ENCODE measurements around the gene UPK3A. TPM values are rescaled to one million over a fixed set of nuclear protein-coding genes. Genes with fewer than 3 reads are reported as not detected.
"Not testable (repeated sequence)": the region's sequence is repeated elsewhere in the genome, so short reads cannot be mapped to it uniquely, and the experiment has no call there.

Gene UPK3A
- total RNA-seq, 1 donor from 2014 or later: 0.87 TPM

DNA sequence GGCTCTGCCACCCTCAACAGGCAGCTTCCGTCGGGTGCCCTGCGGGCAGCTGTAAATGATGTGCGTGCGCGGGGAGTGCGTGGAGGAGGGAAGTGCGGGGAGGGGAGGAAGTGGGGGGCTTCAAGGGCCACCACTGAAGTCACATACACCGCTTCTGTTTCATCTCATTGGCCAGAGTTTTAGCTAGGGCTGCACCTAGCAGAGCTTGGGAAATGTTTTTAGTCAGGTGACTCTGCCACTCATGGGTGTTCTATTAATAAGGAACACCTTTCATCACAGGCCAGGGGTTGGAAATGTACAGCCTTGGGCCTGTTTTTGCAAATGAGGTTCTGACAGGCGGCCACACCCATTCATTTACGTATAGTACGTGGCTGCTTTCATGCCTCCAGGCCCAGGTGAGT lies 39.6 kb downstream of the UPK3A start:
- Mint-ChIP-seq H3K36me3 (peaks cover 33% of the 10 kb centered on the region), H3K27me3 (ENCODE audit: low read depth) (no peaks in the 10 kb centered on the region), H3K4me1 (peaks cover 6% of the 10 kb centered on the region)

DNA sequence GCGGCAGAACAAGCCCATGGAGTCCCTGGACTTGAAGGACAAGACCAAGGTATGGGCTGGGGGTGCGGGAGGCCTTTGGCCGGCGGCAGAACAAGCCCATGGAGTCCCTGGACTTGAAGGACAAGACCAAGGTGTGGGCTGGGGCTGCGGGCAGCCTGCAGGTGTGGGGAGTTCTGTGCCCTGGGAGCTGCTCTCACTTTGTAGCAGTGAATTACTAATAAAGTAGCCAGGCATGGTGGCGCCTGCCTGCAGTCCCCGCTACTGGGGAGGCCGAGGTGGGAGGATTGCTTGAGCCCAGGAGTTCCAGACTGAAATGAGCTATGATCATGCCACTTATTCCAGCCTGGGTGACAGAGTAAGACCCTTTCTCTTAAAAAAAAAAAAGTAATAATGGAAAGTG lies 43.5 kb downstream of the UPK3A start:
- not testable (repeated sequence) for H3K4me3 Mint-ChIP-seq; DNase-seq (ENCODE audit: low spot score in 2 of 2, unreplicated experiment in 2 of 2); H3K9me3 Mint-ChIP-seq; H3K4me1 Mint-ChIP-seq; H3K27ac Mint-ChIP-seq; H3K27me3 Mint-ChIP-seq (ENCODE audit: low read depth)
- peaks cover 31% of the 10 kb centered on the region for H3K36me3 Mint-ChIP-seq

More for the DNA sequence above, 39.6 kb downstream of the UPK3A start:
- H3K4me3 Mint-ChIP-seq: no peak overlapping the region
- DNase-seq (ENCODE audit: low spot score in 2 of 2, unreplicated experiment in 2 of 2): no peak
- H3K9me3 Mint-ChIP-seq: no peaks in the 10 kb centered on the region
- TF ChIP-seq, protein P1, sequence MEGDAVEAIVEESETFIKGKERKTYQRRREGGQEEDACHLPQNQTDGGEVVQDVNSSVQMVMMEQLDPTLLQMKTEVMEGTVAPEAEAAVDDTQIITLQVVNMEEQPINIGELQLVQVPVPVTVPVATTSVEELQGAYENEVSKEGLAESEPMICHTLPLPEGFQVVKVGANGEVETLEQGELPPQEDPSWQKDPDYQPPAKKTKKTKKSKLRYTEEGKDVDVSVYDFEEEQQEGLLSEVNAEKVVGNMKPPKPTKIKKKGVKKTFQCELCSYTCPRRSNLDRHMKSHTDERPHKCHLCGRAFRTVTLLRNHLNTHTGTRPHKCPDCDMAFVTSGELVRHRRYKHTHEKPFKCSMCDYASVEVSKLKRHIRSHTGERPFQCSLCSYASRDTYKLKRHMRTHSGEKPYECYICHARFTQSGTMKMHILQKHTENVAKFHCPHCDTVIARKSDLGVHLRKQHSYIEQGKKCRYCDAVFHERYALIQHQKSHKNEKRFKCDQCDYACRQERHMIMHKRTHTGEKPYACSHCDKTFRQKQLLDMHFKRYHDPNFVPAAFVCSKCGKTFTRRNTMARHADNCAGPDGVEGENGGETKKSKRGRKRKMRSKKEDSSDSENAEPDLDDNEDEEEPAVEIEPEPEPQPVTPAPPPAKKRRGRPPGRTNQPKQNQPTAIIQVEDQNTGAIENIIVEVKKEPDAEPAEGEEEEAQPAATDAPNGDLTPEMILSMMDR (IDR thresholded peaks at IDR 0.05; ENCODE audit: unreplicated experiment): no peak
- H3K27ac Mint-ChIP-seq: no peak overlapping the region

DNA sequence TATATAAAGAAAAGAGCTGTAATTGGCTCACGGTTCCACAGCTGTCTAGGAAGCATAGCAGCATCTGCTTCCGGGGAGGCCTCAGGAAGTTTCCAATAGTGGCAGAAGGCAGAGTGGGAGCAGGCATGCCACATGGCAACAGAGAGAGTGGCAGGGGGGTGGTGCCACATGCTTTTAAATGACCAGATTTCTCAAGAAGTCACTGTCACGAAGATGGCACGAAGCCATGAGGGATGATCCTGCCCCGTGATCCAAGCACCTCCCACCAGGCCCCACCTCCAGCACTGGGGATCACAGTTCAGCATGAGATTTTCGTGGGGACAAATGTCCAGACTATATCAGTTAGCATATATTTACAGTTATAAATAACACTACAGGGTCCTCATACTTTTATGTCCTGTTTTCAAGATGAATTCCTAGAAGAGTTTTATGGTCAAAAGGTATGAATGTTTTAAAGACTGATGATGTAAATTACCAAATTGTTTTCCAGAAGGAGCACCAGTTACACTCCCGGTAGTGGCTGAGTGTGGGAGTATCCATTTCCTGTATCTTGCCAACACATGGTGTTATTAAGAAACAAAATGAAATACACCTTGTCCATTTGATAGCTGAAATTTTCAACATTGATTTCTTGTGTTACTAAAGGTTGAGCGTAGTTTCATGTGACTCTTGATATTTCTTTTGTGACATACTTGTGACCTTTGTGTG lies 44.2 kb downstream of the UPK3A start:
- DNase-seq (ENCODE audit: low spot score in 2 of 2, unreplicated experiment in 2 of 2): no peak
- Mint-ChIP-seq H3K36me3 (peaks cover 24% of the 10 kb centered on the region), H3K9me3 (no peaks in the 10 kb centered on the region), H3K27ac (no peak overlapping the region), H3K4me3 (no peak overlapping the region), H3K4me1 (no peaks in the 10 kb centered on the region), H3K27me3 (ENCODE audit: low read depth) (no peaks in the 10 kb centered on the region)
- TF ChIP-seq, protein P1 (IDR thresholded peaks at IDR 0.05; ENCODE audit: unreplicated experiment): no peak

DNA sequence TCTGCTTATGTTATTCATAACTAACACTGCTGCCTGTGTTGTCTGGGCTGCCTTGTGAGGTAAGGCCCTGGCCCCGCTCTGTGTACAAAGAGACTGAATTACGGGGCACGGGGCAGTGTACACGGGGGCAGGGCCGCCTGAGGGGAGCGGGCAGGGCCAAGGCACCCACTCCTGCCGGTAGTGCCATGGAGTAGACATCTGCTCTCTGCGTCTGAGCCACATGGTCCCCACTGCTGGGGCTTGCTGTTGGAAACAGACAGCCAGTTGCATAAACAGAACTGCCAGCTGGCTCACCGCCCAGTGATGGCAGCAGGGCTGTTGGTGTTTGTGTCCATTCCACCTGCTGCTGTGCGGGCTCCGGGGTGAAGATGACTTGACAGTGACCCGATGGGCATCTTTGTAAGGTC lies 44.8 kb downstream of the UPK3A start:
- Mint-ChIP-seq H3K27me3 (ENCODE audit: low read depth) (no peaks in the 10 kb centered on the region), H3K36me3 (peaks cover 26% of the 10 kb centered on the region)

DNA sequence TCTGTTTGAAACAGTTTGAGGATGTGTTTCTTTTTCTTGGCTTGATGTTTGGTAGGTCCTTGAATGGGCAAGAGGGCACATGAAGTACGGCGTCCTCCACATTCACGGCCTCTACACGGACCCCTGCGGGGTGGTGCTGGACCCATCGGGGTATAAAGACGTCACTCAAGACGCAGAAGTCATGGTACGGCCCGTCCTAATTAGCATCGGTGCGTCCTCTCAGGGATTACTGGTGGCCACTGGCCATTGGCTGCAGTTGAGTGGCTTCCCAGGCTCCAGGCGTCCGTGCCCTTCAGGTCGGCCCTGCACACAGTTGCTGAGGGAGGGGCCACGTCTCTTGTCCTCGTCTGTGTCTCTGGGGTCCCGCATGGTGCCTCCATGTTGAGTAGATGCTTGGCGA lies 45.8 kb downstream of the UPK3A start:
- no peak overlapping the region for H3K27ac Mint-ChIP-seq
- peaks cover 22% of the 10 kb centered on the region for H3K36me3 Mint-ChIP-seq
- DNase-seq (ENCODE audit: low spot score in 2 of 2, unreplicated experiment in 2 of 2): no peak

More for the DNA sequence above, 44.8 kb downstream of the UPK3A start:
- H3K4me3 Mint-ChIP-seq: no peak overlapping the region
- H3K9me3 Mint-ChIP-seq: no peaks in the 10 kb centered on the region
- H3K4me1 Mint-ChIP-seq: no peaks in the 10 kb centered on the region
- TF ChIP-seq, protein P1 (IDR thresholded peaks at IDR 0.05; ENCODE audit: unreplicated experiment): no peak
- H3K27ac Mint-ChIP-seq: no peak overlapping the region
- no peak for DNase-seq (ENCODE audit: low spot score in 2 of 2, unreplicated experiment in 2 of 2)

DNA sequence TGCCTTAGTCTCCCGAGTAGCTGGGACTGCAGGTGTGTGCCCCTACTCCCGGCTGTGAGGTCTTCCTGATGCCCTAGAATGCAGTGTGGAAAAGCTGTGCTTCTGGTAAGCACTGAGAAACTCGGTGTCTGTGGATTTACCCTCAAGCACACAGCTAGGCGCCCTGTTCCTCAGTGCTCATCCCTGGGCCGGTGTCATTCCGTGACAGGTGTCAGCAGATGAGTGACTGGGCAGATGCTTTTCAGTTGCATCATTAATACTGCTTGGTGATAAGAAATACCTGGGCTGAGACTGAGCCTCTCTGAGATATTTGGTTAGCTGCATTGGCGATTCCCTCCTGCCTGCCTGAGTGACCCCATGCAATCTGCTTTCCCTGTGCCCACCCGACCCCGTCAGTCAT lies 46.7 kb downstream of the UPK3A start:
- no peak for DNase-seq (ENCODE audit: low spot score in 2 of 2, unreplicated experiment in 2 of 2)
- no peak overlapping the region for H3K27ac Mint-ChIP-seq
- H3K27me3 Mint-ChIP-seq (ENCODE audit: low read depth): no peaks in the 10 kb centered on the region
- TF ChIP-seq, protein P1 (IDR thresholded peaks at IDR 0.05; ENCODE audit: unreplicated experiment): no peak
- peaks cover 19% of the 10 kb centered on the region for H3K36me3 Mint-ChIP-seq
- no peaks in the 10 kb centered on the region for H3K9me3 Mint-ChIP-seq
- no peaks in the 10 kb centered on the region for H3K4me1 Mint-ChIP-seq
- no peak overlapping the region for H3K4me3 Mint-ChIP-seq

More for the DNA sequence above, 45.8 kb downstream of the UPK3A start:
- TF ChIP-seq, protein P1 (IDR thresholded peaks at IDR 0.05; ENCODE audit: unreplicated experiment): no peak
- no peaks in the 10 kb centered on the region for H3K9me3 Mint-ChIP-seq
- H3K27me3 Mint-ChIP-seq (ENCODE audit: low read depth): no peaks in the 10 kb centered on the region
- no peaks in the 10 kb centered on the region for H3K4me1 Mint-ChIP-seq
- no peak overlapping the region for H3K4me3 Mint-ChIP-seq

Measured in mesothelial cell of epicardium (in vitro differentiated cells).